H1 (cell line): ENCODE results near the gene ZNF433. TPM values are rescaled to one million over a fixed set of nuclear protein-coding genes. Genes with fewer than 3 reads are reported as not detected.
"Not testable (repeated sequence)": the region's sequence is repeated elsewhere in the genome, so short reads cannot be mapped to it uniquely, and the experiment has no call there.

Experiments used
- CTCF ChIA-PET: fragments of 300-600 bp; sonication (Branson Sonifier 250); formaldehyde crosslinking; loops from one replicate; lab custom pipeline; 2021; ENCODE audit not compliant: partially characterized antibody; lab: Charles Lee
- POLR2A ChIA-PET: fragments of 300-600 bp; sonication (Branson Sonifier 250); formaldehyde crosslinking; loops from one replicate; lab custom pipeline; 2021; ENCODE audit warnings: inconsistent platforms; ENCODE audit not compliant: partially characterized antibody; lab: Charles Lee
- DNase-seq, 2 experiments: peaks; one replicate each; pipeline versions ENCODE4 v3.0.0 to v3.0.0-alpha.2; 2010 to 2022; ENCODE audit warnings: low spot score in 2 of 2, low read depth in 1 of 2, mixed read lengths in 1 of 2
- FAIRE-seq: peaks from 2 replicates; lab custom pipeline; 2011; peaks lifted over from hg19 to GRCh38; lab: Jason Lieb, UNC
- H2AFZ ChIP-seq: 2 replicates; pipeline ENCODE4 v1.8.1; 2012; ENCODE audit warnings: low read length, inconsistent platforms
- H2AK5ac ChIP-seq: 2 replicates; pipeline ENCODE4 v1.6.1; 2013; ENCODE audit warnings: low read depth, low read length
- H2BK120ac ChIP-seq: replicated peaks from 2 replicates; pipeline ENCODE3; 2013; ENCODE audit warnings: low read depth, low read length, inconsistent platforms
- H2BK12ac ChIP-seq: 2 replicates; pipeline ENCODE4 v1.6.1; 2013; ENCODE audit warnings: low read depth, low read length
- H2BK15ac ChIP-seq: 2 replicates; pipeline ENCODE4 v1.6.1; 2013; ENCODE audit warnings: low read length
- H2BK20ac ChIP-seq: 2 replicates; pipeline ENCODE4 v1.6.1; 2013; ENCODE audit warnings: low read length
- H2BK5ac ChIP-seq: 2 replicates; pipeline ENCODE4 v1.6.1; 2013; ENCODE audit warnings: low read depth, low read length
- H3K14ac ChIP-seq: 2 replicates; pipeline ENCODE4 v1.6.1; 2013; ENCODE audit warnings: inconsistent platforms; ENCODE audit not compliant: insufficient read length
- H3K18ac ChIP-seq: 2 replicates; pipeline ENCODE4 v1.6.1; 2013; ENCODE audit warnings: low read length; ENCODE audit errors: extremely low read depth
- H3K23ac ChIP-seq: 2 replicates; pipeline ENCODE4 v1.6.1; 2013; ENCODE audit warnings: inconsistent platforms; ENCODE audit not compliant: insufficient read length
- H3K23me2 ChIP-seq: 2 replicates; pipeline ENCODE4 v1.6.1; 2013; ENCODE audit warnings: low read depth, low read length
- H3K27ac ChIP-seq: 2 replicates; pipeline ENCODE4 v1.6.1; 2011; ENCODE audit warnings: low read depth, low read length, inconsistent platforms
- H3K27me3 ChIP-seq, 4 experiments: replicated peaks in 1 of 4; 1 replicate in 1 of 4; 2 replicates in 3 of 4; pipeline versions ENCODE4 v1.6.1 to v1.8.1; 2011 to 2013; ENCODE audit warnings: low read length in 3 of 4, mild to moderate bottlenecking in 3 of 4, inconsistent platforms in 2 of 4, mixed read lengths in 2 of 4, moderate library complexity in 1 of 4; ENCODE audit not compliant: control insufficient read depth in 3 of 4, insufficient read depth in 3 of 4; ENCODE audit errors: extremely low read depth in 1 of 4
- H3K36me3 ChIP-seq, 4 experiments: 2 replicates each; pipeline versions ENCODE4 v1.6.1 to v1.8.1; 2011 to 2013; ENCODE audit warnings: mild to moderate bottlenecking in 4 of 4, low read length in 3 of 4, moderate library complexity in 2 of 4, control low read depth in 1 of 4, inconsistent platforms in 1 of 4; ENCODE audit not compliant: insufficient read depth in 4 of 4, control insufficient read depth in 2 of 4
- H3K4ac ChIP-seq: replicated peaks from 2 replicates; pipeline ENCODE3; 2013; ENCODE audit warnings: low read length, low read depth, mixed read lengths, inconsistent platforms; ENCODE audit not compliant: insufficient read length
- H3K4me1 ChIP-seq, 4 experiments: replicated peaks in 1 of 4; 1 replicate in 1 of 4; 2 replicates in 3 of 4; pipeline versions ENCODE4 v1.6.1 to v1.8.1; 2011 to 2013; ENCODE audit warnings: low read length in 3 of 4, inconsistent platforms in 2 of 4, mixed read lengths in 1 of 4; ENCODE audit not compliant: insufficient read depth in 4 of 4, control insufficient read depth in 3 of 4
- H3K4me2 ChIP-seq, 2 experiments: 2 replicates each; pipeline versions ENCODE4 v1.6.1 to v1.8.1; 2011 to 2013; ENCODE audit warnings: low read depth in 2 of 2, low read length in 2 of 2, control low read depth in 1 of 2, inconsistent platforms in 1 of 2, mild to moderate bottlenecking in 1 of 2; ENCODE audit not compliant: insufficient read depth in 1 of 2
- H3K4me3 ChIP-seq, 4 experiments: fragments of 200-600, 300-600 bp in 1 of 4; sonication (generic), shearing (Covaris generic), sonication (Bioruptor Twin) in 1 of 4; 2 replicates each; pipeline versions ENCODE4 v1.5.1 to v1.8.1; 2011 to 2016; ENCODE audit warnings: low read length in 4 of 4, low read depth in 3 of 4, control low read depth in 2 of 4, inconsistent platforms in 2 of 4, mild to moderate bottlenecking in 2 of 4, mixed read lengths in 1 of 4, moderate library complexity in 1 of 4; ENCODE audit not compliant: insufficient read depth in 2 of 4; ENCODE audit errors: extremely low read depth in 1 of 4
- H3K56ac ChIP-seq: replicated peaks from 2 replicates; pipeline ENCODE3; 2013; ENCODE audit warnings: low read depth, mild to moderate bottlenecking, mixed read lengths, low read length, inconsistent platforms; ENCODE audit not compliant: insufficient read length
- H3K79me1 ChIP-seq: 2 replicates; pipeline ENCODE4 v1.6.1; 2013; ENCODE audit warnings: low read depth, low read length, control low read depth
- H3K79me2 ChIP-seq, 2 experiments: 2 replicates each; pipeline versions ENCODE4 v1.6.1 to v1.8.1; 2012 to 2013; ENCODE audit warnings: low read length in 2 of 2, mild to moderate bottlenecking in 2 of 2, inconsistent platforms in 1 of 2; ENCODE audit not compliant: insufficient read depth in 2 of 2, control insufficient read depth in 1 of 2
- H3K9ac ChIP-seq, 4 experiments: replicated peaks in 1 of 4; 1 replicate in 1 of 4; 2 replicates in 3 of 4; pipeline versions ENCODE4 v1.6.1 to v1.8.1; 2011 to 2013; ENCODE audit warnings: low read depth in 3 of 4, low read length in 3 of 4, control low read depth in 2 of 4, mild to moderate bottlenecking in 2 of 4, moderate library complexity in 2 of 4, inconsistent platforms in 1 of 4; ENCODE audit errors: extremely low read depth in 1 of 4
- H3K9me3 ChIP-seq, 2 experiments: 2 replicates each; pipeline versions ENCODE4 v1.6.1 to v1.8.1; 2012 to 2013; ENCODE audit warnings: mild to moderate bottlenecking in 2 of 2, moderate library complexity in 2 of 2, control low read depth in 1 of 2, inconsistent platforms in 1 of 2, low read depth in 1 of 2, low read length in 1 of 2, mixed read lengths in 1 of 2; ENCODE audit not compliant: insufficient read depth in 2 of 2
- H4K20me1 ChIP-seq, 2 experiments: replicated peaks in 1 of 2; 2 replicates each; pipeline versions ENCODE3 to v1.8.1; 2011 to 2013; ENCODE audit warnings: inconsistent platforms in 2 of 2, low read length in 2 of 2, mild to moderate bottlenecking in 1 of 2; ENCODE audit not compliant: insufficient read depth in 2 of 2, control insufficient read depth in 1 of 2
- H4K5ac ChIP-seq: 2 replicates; pipeline ENCODE4 v1.6.1; 2013; ENCODE audit warnings: low read length, low read depth, mixed read lengths, inconsistent platforms; ENCODE audit not compliant: insufficient read length
- H4K8ac ChIP-seq: 2 replicates; pipeline ENCODE4 v1.8.0; 2013; ENCODE audit warnings: mild to moderate bottlenecking, moderate library complexity, low read length, inconsistent platforms; ENCODE audit not compliant: insufficient read depth; ENCODE audit errors: extremely low read depth
- H4K91ac ChIP-seq: replicated peaks from 2 replicates; pipeline ENCODE3; 2013; ENCODE audit warnings: low read length, mixed read lengths, inconsistent platforms; ENCODE audit not compliant: insufficient read length
- WGBS, 2 experiments: shearing (Covaris generic) in 1 of 2; methylation state at CpG; one replicate each; pipeline versions ENCODE4 v1.1.6 to v1.1.7; 2013 to 2015; ENCODE audit warnings: low lambda C conversion rate in 2 of 2, mixed read lengths in 2 of 2, inconsistent platforms in 1 of 2, low coverage in 1 of 2, missing lambda C conversion rate in 1 of 2; ENCODE audit not compliant: insufficient replicate concordance in 2 of 2, insufficient coverage in 1 of 2, insufficient read length in 1 of 2; ENCODE audit errors: extremely low coverage in 1 of 2, missing lambda C conversion rate in 1 of 2; 5-methylcytosine and 5-hydroxymethylcytosine counted together
- polyA plus RNA-seq, 7 experiments: library from polyadenylated mRNA; depleted of rRNA in 3 of 7; stranded (reverse) in 5 of 7; unstranded in 2 of 7; fragments of >200 nt in 5 of 7; fragments of 200-250 nt in 2 of 7; gene quantifications; 1 replicate in 5 of 7; 2 replicates in 1 of 7; 4 replicates in 1 of 7; pipeline versions ENCODE4 v1.2.1 to v1.2.3, GENCODE V29; 2011 to 2013; ENCODE audit warnings: missing spikeins in 2 of 7, mixed read lengths in 2 of 7
- total RNA-seq: library from RNA; stranded (reverse); fragmentation: NEBNext Ultra II Directional; extraction: Animal tissue kit (Norgen Biotek cat#: 25700); gene quantifications from 2 replicates; pipeline ENCODE4 v1.2.1, GENCODE V29; 2021

ZNF433 gene
- total and polyA plus RNA-seq, 2 of the 8 experiments (the other 6 are each of a cell fraction or from before 2014, with no cell fraction given) = 0.68 to 1.8 TPM

DNA sequence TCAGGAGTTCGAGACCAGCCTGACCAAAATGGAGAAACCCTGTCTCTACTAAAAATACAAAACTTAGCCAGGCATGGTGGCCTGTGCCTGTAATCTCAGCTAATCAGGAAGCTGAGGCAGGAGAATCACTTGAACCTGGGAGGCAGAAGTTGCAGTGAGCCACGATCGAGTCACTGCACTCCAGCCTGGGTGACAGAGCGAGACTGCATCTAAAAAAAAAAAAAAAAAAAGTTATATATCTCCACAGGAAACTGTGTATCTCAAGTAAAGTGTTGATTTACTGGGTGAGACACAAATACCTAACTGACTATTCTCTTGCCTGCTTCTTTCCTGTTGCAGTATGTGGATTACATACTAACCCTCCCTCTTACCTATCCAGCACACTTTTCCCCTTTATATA is 43.6 kb downstream of the ZNF433 start:
- CTCF ChIA-PET = interaction anchor here (1.2 to 13.7 kb wide), 6 partner anchors 29 to 149 kb away, joined by 5 to 169 read pairs (median 52); partner anchors contain the start of genes ZNF20, ZNF433, ZNF69 and ZNF700
- 88% methylated on average over 4 of the region's 4 CpGs; no CpG with 5 or more reads in 1 of the 2 experiments for WGBS, 2 experiments
- FAIRE-seq = not testable (repeated sequence)

More for the DNA sequence above, 43.6 kb downstream of the ZNF433 start:
- not testable (repeated sequence) for H2BK15ac ChIP-seq, H3K36me3 ChIP-seq, H3K4me1 ChIP-seq, H2AFZ ChIP-seq, H2BK5ac ChIP-seq, H3K56ac ChIP-seq, H4K8ac ChIP-seq, H4K5ac ChIP-seq, H4K20me1 ChIP-seq, H3K27me3 ChIP-seq, H3K18ac ChIP-seq, H4K91ac ChIP-seq, DNase-seq, H3K23me2 ChIP-seq, H2BK120ac ChIP-seq, H3K9ac ChIP-seq, H3K4me2 ChIP-seq, H3K4ac ChIP-seq, H2AK5ac ChIP-seq, H3K23ac ChIP-seq, H3K27ac ChIP-seq, H3K9me3 ChIP-seq, H3K4me3 ChIP-seq, H2BK12ac ChIP-seq, H2BK20ac ChIP-seq, H3K14ac ChIP-seq
- peaks cover 10% of the 10 kb centered on the region for H3K79me1 ChIP-seq
- POLR2A ChIA-PET = interaction anchor here (1.0 to 1.3 kb wide), 3 partner anchors 43 to 60 kb away, joined by 3 to 4 read pairs (median 3); partner anchors contain the start of genes ZNF433 and ZNF878
- H3K79me2 ChIP-seq = peaks cover 2 to 73% of the 10 kb centered on the region in 2 experiments; a peak in 3 of 4 replicates
